EH (cell line): Measurements from ENCODE around the gene EI24.

Source experiments
- DNase-seq: peaks from one replicate; pipeline ENCODE4 v3.0.0-alpha.2; 2015; ENCODE audit warnings: low read depth

The EI24 gene

DNA sequence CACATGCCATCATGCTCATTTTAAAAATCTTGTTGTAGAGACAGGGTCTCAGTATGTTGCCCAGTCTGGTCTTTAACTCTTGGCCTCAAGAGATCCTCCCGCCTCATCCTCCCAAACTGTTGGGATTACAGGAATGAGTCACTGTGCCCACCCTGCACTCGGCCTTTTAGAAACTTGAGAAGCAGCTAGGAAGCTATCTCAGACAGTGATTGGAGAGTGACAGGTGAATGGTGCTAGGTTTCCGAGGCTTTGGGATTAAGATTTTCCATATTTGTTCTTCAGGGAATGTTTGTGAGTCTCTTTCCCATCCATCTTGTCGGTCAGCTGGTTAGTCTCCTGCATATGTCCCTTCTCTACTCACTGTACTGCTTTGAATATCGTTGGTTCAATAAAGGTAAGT, 10.5 kb downstream of the EI24 start:
- no peak for DNase-seq

DNA sequence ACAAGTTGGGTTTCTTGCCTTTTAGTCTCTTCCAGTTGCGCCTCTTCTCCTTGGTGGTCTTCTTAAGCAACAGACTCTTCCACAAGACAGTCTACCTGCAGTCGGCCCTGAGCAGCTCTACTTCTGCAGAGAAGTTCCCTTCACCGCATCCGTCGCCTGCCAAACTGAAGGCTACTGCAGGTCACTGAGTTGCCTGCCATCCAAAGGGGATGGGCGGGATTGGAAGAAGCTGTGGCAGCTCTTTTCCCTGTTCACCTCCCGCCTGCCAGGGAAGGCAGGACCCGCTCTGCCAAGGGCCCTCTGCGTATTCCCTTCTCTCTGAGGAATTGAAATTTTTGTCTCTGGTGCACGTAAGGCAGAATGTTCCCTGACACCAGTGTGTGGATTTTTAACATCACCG, 14.2 kb downstream of the EI24 start:
- no peak for DNase-seq

DNA sequence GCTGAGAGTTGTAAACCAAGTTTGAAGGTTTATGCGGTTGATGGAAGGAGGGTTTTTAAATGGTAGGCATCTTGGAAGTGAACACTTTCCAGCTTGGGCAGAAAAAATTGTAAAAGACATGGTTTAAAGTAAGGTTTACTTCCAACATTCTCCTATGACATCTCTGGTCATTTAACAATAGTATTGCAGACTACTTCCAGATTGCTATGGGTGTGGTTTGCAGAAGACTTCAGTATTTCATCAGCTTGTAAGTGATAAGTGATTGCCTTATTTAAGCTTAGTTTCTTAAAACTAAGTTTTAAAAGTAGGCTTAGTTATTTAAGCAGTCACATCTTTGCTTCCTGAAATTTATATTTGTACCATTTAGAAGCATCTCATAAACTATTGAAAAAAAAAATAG, 16.2 kb downstream of the EI24 start:
- DNase-seq = no peak

DNA sequence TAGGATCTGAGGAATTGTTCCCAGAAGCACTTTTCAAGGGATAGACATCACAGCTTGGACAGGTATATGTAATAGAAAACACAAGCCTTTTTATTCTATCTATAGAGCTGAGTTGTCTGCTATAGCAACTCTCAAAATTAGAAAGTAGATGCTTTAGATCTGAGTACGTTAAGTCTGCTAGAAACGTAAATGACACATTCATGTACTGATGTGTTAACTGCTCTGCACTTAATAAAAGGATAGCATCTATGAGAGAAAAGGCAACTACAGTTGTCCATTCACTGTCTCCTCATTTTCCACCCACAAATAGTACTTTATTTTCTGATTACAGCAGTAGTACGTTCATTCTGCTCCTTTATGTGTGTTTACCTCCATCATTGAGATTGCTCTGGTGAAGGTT, 17.3 kb downstream of the EI24 start:
- no peak for DNase-seq

DNA sequence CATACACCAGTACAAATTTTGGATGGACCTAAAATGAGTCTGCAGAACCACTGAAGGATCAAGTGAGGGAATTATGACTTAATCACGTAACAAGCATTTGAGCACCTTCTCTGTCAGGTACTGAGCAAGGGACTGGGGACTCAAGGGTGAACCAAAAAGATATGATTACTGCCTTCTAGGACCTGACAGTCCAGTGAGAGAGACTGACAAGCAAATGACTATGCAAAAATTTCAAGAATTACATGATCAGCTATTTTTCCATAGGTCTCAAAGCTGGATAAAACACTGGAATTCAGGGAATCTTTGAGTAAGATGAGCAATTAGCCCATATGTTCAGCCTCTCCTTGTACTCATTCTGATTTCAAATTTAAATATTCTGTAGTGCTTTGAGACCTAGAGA, 18.2 kb downstream of the EI24 start:
- DNase-seq = no peak

DNA sequence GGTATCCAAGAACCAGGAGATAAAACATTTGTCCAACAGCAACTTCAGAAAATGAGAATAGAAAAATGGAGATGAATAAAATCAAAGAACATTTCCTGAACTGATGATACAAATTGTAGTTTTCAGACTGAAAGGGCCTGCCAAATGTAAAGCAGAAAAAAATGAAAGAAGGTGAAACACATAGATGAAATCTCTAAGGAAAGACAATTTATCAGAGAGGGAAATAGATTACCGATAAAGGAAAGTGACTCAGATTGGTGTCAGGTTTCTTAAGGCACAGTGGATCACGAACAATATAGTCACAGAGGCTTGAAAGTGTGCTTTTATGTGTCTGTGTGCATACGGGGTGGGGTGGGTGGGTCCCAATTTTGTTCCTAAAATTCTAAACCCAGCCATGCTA, 19.2 kb downstream of the EI24 start:
- DNase-seq = no peak

DNA sequence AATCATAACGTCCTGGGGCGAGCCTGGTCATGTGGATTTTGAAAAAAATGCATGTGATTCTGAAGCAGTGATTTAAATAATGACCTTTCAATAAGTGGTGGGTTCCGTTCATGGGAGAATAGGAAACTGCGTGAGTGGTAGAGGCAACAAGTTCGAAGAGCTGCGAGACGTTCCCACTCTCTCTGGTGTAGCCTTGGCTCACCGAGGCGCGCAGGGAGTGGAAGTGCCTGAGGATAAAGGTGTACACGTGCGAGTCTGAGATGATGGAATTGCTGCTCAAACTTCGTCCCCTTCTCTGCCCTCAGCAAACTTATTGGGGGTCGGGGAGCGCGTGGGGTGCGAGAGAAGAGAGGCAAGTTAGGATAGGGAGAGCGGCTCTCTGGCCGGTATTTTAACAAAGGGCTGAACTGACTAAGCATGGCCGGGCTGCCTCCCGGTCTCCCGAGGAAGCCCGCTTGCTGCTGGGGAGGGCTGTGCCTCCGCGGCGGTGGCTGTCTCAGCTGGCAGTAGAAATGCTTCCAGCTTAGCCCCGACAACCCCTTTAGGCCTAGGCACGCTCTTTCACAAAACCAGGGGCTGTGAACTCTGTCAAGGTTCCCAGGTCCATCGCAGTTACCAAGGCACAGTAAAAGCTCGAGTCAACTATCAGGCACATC, 22.5 kb downstream of the EI24 start:
- DNase-seq = no peak

DNA sequence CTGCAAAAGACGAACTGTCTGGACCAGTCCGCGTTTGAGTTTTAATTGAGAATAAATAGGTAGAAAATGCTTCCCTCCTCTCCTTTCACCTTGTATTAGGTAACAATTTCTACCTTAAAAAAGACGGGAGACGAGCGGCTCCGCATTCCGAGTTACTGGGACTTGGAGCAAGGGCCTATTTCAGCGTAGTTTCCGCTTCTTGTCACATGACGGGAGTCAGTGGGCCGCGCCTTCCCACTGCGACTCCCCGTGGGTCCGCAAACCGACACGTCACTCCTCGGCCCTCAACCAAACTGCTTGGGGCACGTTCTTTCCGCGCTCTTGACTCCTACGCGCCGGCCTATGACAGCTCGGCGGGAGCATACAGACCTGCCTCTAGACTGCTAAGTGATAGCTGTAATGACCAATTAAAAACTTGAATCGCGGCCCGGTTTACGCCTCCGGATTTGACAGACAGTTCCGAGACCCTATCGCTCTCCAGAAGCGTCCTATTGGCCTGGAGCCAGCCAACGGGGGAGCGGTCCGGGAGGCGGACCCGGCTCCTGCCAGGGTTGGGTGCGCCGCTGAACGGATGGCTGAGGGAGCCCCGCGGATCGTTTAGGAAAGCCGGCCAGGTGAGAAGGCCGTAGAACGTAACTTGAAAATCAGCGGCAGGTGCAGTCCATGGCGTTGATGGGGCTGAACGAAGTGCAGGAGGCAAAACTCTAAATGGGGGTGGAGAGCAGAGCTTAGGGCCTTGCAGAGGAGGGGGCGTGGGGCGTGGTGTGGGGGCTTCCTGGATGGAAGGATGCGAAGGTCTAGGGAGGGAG, 23.2 kb downstream of the EI24 start, which contains the start of gene STT3A:
Gene STT3A, plus strand, starts transcription at position 548 of the 809 bp plus-strand sequence. CDS start 3,064 bp downstream, outside the sequence.
- peak; percentile 100 for DNase-seq

DNA sequence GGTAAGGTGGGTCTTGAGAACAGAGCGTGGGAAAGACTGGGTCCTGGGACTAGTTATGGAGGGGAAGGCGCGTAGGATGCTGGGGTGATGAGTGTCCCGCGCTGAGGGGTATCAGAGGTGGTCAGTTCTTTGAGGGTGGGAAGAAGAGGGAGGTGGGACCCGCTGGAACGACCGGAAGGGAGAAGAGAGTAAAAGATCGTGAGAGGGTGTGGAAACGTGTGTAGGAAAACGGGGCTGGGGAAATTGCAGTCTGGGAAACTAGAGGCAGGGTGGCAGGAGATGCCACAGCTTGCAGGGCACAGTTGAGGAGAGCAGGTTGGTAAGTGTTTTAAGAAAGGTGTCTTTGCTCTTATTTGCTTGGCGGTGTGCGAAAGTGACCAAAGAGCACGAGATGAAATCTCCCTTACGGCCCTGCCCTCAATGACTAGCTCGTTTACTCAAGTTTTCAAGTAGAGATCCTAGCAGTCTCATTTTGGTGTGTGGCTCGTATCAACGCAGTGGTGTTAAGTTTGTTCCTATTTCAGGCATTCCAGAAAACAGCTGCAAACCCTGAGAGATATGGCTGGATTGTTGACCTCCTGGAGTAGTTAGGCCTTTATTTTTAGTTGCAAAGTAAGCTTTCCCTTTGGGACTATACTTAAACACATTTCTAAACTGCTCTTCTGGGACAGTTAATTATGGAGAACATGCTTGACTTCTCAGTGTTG, 24.0 kb downstream of the EI24 start:
- peak; percentile 66 for DNase-seq

DNA sequence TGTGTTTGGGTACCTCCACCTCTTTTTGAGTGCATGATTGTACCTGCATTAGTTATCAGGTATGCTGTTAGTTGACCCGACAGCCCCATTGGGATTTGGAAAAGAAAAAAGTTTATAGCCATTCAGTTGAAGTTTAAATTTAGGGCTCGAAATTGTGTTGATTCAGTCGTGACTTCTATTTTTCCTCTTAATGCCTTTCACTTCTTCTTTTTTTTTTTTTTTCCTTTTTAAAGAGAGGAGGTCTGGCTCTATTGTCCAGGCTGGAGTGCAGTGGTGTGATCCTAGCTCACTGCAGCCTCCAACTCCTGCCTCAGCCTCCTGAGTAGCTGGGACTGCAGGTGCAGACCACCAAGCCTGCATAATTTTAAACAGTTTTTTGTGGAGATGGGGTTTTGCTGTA, 25.7 kb downstream of the EI24 start:
- DNase-seq = no peak

DNA sequence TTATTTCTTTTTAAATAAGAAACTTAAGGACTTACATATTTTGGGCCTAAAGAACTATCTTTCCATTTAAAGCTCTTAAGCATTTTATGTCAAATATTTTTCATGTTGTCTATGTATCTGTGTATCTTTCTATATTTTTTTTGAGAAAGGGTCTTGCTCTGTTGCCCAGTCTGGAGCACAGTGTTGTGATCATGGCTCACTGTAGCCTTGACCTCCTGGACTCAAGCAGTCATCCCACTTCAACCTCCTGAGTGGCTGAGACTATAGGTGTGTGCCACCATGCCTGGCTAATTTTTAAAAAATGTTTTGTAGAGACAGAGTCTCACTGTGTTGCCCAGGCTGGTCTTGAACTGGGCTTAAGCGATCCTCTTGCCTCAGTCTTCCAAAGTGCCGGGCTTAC, 31.4 kb downstream of the EI24 start:
- no peak for DNase-seq

DNA sequence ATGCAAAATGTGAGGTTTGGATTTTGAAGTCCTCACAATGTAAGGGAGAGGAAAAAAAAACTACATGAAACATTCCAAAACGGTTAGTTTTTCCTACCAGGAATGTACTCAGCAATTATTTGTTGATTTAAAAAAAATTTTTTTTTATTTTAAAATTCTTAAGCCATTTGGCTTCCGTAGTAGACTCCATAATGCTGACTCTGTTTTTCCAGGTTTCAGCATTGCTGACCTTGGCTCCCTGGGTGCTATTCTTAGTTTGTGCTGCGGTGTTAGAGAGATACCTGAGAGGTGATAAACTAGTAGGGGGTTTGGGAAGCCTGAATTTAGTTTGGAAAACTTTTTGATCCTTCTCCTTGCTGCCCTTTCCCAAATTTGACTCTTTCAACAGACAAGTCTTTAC, 33.9 kb downstream of the EI24 start:
- DNase-seq = peak; percentile 57

DNA sequence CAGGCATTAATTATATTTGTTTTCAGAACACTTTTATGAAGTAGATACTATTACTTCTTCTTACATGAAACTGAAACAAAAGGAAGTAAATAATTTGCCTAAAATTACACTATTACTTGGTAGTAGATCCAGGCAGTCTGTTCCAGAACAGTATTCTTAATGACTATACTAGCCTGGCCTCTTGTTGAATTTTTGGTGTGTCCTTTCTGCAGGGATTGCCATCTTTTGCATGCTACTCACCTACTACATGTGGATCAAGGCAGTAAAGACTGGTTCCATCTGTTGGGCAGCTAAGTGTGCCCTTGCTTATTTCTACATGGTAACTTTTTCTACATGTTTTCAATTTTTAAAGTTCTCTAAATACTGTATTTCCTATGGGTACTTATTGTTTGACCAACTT, 36.1 kb downstream of the EI24 start:
- DNase-seq = no peak

DNA sequence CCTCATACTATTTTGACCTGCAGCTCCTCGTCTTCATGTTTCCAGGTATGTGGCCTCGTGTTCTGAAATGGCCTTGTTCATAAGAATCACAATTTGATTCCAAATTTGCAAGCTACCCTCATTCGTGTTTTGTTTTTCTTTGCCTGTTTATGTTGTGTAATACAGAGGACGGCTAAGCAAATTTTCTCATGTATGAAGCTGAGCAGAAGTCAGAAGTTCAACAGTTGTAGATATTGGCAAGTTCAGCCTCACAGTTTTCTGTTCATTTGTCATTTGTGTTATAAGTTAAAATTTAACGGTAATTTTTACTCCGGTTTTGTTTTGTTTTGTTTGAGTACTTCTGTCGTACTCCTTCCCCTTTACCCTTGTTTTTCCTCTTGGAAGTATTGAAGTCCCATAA, 40.3 kb downstream of the EI24 start:
- DNase-seq = no peak

DNA sequence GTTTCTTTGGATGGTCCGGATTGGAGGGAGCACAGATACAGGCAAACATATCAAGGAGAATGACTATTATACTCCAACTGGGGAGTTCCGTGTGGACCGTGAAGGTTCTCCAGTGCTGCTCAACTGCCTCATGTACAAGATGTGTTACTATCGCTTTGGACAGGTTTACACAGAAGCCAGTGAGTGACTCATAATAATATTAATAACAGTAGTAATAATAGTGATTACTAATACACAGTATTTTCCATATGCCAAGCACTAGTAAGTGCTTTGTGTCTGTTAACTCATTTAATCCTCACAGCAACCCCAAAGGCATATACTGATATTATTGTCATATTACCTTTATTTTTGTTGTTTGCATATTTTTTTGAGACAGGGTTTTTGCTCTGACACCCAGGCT, 49.1 kb downstream of the EI24 start:
- DNase-seq = no peak

DNA sequence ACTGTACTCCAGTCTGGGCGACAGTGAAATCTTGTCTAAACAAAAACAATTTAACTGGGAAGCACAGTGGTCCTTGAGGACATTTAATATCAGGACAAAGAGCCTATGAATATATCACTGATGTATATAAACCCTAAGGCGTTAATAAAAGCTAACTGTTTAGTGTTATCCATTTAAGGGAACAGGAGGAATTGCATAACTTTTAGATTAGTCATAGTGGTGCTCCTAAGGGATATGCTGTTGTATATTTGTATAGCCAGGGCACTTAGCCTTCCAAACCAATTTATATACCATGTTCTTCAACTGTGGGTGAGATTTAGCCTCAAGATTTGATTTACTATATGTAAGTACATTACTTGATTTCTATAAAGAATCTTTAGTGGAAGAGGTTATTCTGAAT, 52.7 kb downstream of the EI24 start:
- DNase-seq = peak; percentile 79

DNA sequence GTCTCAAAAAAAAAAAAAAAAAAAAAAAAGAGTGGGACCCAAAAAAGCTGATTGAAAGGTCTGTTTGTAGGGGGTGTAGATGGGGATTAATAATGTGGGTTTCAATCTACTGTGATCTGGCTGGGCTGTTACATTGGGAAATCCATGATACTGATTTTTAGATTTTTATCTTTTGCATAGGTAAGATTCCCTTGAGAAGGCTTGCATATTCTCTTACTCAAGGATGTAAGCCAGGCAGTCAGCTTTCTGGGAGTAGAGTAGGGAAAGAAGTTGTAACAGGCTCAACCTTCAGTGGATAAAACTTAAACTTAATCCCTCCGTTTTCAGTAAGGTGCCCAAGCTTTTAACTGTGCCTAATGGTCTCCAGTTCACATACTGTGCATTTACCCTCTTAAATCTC, 53.8 kb downstream of the EI24 start:
- DNase-seq = no peak

DNA sequence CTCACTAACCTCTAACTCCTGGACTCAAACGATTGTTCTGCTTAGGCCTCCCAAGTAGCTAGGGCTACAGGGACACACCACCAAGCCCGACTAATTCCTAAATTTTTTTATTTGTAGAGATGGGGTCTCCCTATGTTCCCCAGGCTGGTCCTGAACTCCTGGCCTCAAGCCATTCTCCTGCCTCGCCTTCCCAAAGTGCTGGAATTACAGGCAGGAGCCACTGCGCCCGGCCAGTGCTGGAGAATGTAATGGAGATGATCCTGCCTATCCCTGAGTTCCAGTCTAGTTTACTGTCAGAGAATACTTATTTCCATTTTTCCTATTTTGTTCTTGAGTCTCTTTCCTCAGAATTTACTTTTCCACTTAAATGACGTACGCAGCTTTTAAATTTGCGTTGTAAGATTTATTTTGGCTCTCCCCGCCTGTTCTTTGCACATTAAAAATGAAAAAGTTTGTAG, 55.5 kb downstream of the EI24 start, which contains the start of gene CHEK1:
Gene CHEK1, plus strand, starts transcription at position 408 of the 458 bp plus-strand sequence. CDS start 1,606 bp downstream, outside the sequence.
- no peak for DNase-seq

DNA sequence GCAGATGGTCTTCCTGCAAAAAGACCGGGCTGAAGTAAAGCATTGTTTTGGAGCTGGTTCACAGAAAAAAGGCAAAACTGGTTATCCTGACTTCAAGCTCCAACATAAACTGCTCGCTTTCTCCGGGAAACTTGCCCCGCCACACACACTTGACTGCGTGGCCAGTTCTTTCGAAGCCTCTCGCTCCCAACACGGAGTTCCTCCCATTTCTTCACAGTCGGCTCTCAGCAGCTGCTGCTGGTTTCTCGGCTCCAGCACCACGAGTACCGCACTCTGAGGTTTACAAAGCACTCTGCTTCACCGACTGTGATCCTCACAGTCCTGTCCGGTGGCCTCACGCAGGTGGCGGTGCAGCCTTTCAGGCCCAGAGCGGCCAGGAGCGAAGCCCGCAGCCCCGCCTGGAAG, 56.0 kb downstream of the EI24 start:
- DNase-seq = no peak

DNA sequence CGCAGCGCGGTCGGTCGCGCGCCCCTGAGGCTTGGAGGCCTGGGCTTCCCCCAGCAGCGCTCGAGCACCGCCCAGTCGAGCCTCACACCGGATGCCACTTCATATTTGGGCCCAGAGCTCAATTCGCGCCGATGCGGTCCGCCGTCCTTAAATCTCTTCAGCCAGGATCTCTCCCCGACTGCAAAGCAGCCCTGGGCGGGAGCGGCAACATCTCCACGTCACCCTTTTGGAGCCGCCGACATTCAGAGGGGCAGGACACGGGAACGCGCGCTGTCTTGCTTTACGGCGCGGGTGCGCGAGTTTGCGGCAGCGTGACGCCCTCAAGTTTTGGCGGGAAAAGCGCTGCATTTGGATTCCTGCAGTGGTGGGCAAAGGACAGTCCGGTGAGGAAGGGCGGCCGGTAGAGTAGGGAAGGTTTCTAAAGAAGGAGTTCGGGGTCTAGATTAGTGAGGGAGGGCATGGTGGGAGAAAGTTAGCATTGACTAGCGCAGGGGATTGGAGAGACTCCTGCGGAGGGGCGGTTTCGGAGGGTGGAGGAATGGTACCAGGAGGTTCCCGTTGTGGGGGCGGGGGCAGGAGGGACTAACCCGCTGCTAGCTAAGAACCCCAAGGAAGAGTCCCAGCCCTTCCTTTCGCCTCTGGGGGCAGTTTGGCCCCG, 56.5 kb downstream of the EI24 start:
- peak; percentile 90 for DNase-seq

DNA sequence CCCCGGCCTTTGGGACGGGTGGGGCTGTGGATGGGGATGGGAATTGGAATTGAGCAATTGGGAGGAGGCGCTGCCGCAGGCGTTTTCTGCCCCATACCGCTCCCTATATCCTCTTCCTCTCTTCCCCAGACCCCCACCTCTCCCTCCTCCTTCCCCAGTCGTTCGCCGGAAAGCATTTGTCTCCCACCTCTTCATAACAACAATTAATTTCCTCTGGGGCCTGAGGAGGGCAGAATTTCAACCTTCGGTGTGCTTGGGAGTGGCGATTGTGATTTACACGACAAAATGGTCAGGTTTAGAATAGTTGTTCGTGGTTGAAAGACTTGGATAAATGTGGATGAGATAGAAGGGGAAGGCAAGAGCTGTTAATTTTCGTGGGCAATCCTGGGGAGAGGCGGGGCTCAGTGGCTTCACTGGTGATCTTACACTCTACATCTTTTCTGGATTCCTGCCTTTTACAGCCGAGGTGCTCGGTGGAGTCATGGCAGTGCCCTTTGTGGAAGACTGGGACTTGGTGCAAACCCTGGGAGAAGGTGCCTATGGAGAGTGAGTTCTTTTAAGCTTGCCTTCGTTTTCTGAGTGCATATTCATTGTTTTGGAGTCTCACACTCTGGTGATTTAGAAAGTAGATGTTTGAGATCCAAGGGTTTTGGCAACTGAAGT, 57.1 kb downstream of the EI24 start:
- DNase-seq = peak; percentile 93
